ENCODE results near the gene FOXF1.

GRCh38 chr16:86466696-86467406, 43.5 kb upstream of the FOXF1 start:
- TF ChIP-seq CTCF (IDR thresholded peaks at IDR 0.05) = no peak
- TF ChIP-seq EZH2 (IDR thresholded peaks at IDR 0.05) = no peak
- TF ChIP-seq EZH2phosphoT487 (IDR thresholded peaks at IDR 0.05) = no peak

Measured in neural progenitor cell (in vitro differentiated cells).